ENCODE data around the gene NELFB.

The NELFB gene

GRCh38 chr9:137310189-137311052 is 55.3 kb downstream of the NELFB start:
- no peak for ATAC-seq
- TF ChIP-seq, protein P1, sequence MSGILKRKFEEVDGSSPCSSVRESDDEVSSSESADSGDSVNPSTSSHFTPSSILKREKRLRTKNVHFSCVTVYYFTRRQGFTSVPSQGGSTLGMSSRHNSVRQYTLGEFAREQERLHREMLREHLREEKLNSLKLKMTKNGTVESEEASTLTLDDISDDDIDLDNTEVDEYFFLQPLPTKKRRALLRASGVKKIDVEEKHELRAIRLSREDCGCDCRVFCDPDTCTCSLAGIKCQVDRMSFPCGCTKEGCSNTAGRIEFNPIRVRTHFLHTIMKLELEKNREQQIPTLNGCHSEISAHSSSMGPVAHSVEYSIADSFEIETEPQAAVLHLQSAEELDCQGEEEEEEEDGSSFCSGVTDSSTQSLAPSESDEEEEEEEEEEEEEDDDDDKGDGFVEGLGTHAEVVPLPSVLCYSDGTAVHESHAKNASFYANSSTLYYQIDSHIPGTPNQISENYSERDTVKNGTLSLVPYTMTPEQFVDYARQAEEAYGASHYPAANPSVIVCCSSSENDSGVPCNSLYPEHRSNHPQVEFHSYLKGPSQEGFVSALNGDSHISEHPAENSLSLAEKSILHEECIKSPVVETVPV (CRISPR knock-in tag; IDR thresholded peaks at IDR 0.05): no peak
- no peak for TF ChIP-seq TSHZ2 (CRISPR knock-in tag; IDR thresholded peaks at IDR 0.05)
- no peak for TF ChIP-seq PPARA (CRISPR knock-in tag; IDR thresholded peaks at IDR 0.05; ENCODE audit: borderline replicate concordance)
- no peak for TF ChIP-seq ZNF565 (CRISPR knock-in tag; conservative IDR thresholded peaks at IDR 0.05; ENCODE audit: low read depth)
- no peak for TF ChIP-seq SNAI2 (CRISPR knock-in tag; IDR thresholded peaks at IDR 0.05)
- no peak for TF ChIP-seq CSDC2 (CRISPR knock-in tag; IDR thresholded peaks at IDR 0.05)
- TF ChIP-seq ZFP30 (CRISPR knock-in tag; IDR thresholded peaks at IDR 0.05): no peak
- TF ChIP-seq ESRRG (CRISPR knock-in tag; IDR thresholded peaks at IDR 0.05): no peak
- TF ChIP-seq ZNF70 (CRISPR knock-in tag; IDR thresholded peaks at IDR 0.05): no peak
- no peak for TF ChIP-seq ZC3H10 (CRISPR knock-in tag; IDR thresholded peaks at IDR 0.05)
- no peak for TF ChIP-seq GLIS3 (CRISPR knock-in tag; IDR thresholded peaks at IDR 0.05)
- no peak for TF ChIP-seq OSR1 (CRISPR knock-in tag; IDR thresholded peaks at IDR 0.05)
- no peak for TF ChIP-seq ISL1 (CRISPR knock-in tag; IDR thresholded peaks at IDR 0.05)
- TF ChIP-seq ZFP3 (CRISPR knock-in tag; IDR thresholded peaks at IDR 0.05): no peak
- TF ChIP-seq, protein P2, sequence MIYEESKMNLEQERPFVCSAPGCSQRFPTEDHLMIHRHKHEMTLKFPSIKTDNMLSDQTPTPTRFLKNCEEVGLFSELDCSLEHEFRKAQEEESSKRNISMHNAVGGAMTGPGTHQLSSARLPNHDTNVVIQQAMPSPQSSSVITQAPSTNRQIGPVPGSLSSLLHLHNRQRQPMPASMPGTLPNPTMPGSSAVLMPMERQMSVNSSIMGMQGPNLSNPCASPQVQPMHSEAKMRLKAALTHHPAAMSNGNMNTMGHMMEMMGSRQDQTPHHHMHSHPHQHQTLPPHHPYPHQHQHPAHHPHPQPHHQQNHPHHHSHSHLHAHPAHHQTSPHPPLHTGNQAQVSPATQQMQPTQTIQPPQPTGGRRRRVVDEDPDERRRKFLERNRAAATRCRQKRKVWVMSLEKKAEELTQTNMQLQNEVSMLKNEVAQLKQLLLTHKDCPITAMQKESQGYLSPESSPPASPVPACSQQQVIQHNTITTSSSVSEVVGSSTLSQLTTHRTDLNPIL (CRISPR knock-in tag; IDR thresholded peaks at IDR 0.05; ENCODE audit: low read depth): no peak
- no peak for TF ChIP-seq BACH2 (CRISPR knock-in tag; IDR thresholded peaks at IDR 0.05; ENCODE audit: borderline replicate concordance)

DNA sequence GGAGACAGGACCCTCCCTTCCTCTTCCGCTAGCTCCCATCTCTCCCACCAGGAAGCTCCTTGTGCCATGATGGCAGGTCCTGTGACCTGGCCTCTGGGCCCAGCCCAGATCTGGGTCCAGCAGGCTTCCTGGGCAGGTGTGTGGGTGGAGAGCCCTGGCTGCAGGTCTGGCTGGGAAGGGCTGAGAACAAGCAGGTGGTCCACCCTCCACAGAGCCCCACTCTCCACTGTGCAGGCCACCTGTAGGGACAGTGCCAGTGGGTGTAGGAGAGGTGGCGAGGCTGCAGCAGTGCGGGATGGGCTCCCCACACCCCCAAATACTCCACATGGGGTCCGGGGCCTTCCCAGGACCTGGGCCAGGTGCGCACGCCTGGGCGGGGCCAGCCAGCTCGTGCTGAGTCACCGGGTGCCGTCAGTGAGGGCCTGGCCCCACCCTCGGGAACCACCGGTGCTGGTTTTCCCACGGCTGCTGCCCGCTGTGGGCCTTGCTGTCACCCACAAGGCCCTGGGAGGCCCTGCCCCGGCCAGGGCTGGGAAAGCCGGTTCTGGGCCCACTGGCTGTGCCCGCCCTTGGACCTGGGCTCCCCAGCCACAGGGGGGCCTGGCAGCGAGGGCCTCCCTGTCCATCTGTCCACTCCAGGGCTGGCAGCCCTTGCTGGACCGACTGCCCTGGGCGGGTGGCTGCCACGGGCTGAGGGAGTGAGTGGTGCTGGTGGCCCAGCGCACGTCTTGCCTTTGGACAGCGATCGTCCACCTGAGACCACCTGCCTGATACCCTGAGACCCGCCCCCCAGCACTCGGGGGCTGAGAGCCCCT is 56.3 kb downstream of the NELFB start:
- no peak for ATAC-seq
- TF ChIP-seq ZNF565 (CRISPR knock-in tag; conservative IDR thresholded peaks at IDR 0.05; ENCODE audit: low read depth) (no peak), ZFP30 (CRISPR knock-in tag; IDR thresholded peaks at IDR 0.05) (no peak), TCF4 (CRISPR knock-in tag; IDR thresholded peaks at IDR 0.05; ENCODE audit: borderline replicate concordance) (no peak), PPARA (CRISPR knock-in tag; IDR thresholded peaks at IDR 0.05; ENCODE audit: borderline replicate concordance) (no peak), ZFP3 (CRISPR knock-in tag; IDR thresholded peaks at IDR 0.05) (no peak), CSDC2 (CRISPR knock-in tag; IDR thresholded peaks at IDR 0.05) (no peak), ESRRG (CRISPR knock-in tag; IDR thresholded peaks at IDR 0.05) (no peak), GLIS3 (CRISPR knock-in tag; IDR thresholded peaks at IDR 0.05) (no peak), TOX (CRISPR knock-in tag; IDR thresholded peaks at IDR 0.05; ENCODE audit: borderline replicate concordance) (no peak), BACH2 (CRISPR knock-in tag; IDR thresholded peaks at IDR 0.05; ENCODE audit: borderline replicate concordance) (no peak), ARNTL (CRISPR knock-in tag; IDR thresholded peaks at IDR 0.05; ENCODE audit: borderline replicate concordance, low read depth) (no peak), RARB (CRISPR knock-in tag; IDR thresholded peaks at IDR 0.05) (no peak), ZNF8 (CRISPR knock-in tag; IDR thresholded peaks at IDR 0.05) (no peak), ZNF70 (CRISPR knock-in tag; IDR thresholded peaks at IDR 0.05) (no peak), TSHZ2 (CRISPR knock-in tag; IDR thresholded peaks at IDR 0.05) (no peak)
- TF ChIP-seq, protein P2 (CRISPR knock-in tag; IDR thresholded peaks at IDR 0.05; ENCODE audit: low read depth): no peak
- TF ChIP-seq, protein P1 (CRISPR knock-in tag; IDR thresholded peaks at IDR 0.05): no peak
- TF ChIP-seq, protein P3, sequence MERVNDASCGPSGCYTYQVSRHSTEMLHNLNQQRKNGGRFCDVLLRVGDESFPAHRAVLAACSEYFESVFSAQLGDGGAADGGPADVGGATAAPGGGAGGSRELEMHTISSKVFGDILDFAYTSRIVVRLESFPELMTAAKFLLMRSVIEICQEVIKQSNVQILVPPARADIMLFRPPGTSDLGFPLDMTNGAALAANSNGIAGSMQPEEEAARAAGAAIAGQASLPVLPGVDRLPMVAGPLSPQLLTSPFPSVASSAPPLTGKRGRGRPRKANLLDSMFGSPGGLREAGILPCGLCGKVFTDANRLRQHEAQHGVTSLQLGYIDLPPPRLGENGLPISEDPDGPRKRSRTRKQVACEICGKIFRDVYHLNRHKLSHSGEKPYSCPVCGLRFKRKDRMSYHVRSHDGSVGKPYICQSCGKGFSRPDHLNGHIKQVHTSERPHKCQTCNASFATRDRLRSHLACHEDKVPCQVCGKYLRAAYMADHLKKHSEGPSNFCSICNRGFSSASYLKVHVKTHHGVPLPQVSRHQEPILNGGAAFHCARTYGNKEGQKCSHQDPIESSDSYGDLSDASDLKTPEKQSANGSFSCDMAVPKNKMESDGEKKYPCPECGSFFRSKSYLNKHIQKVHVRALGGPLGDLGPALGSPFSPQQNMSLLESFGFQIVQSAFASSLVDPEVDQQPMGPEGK (CRISPR knock-in tag; IDR thresholded peaks at IDR 0.05; ENCODE audit: borderline replicate concordance): no peak
